Measurements from ENCODE around the gene DNAH2. TPM values are rescaled to one million over a fixed set of nuclear protein-coding genes. Genes with fewer than 3 reads are reported as not detected.

The DNAH2 gene
- total and polyA plus RNA-seq, 7 donors, result under 0.01 to 0.36 (median 0.30) TPM; not detected in 3

DNA sequence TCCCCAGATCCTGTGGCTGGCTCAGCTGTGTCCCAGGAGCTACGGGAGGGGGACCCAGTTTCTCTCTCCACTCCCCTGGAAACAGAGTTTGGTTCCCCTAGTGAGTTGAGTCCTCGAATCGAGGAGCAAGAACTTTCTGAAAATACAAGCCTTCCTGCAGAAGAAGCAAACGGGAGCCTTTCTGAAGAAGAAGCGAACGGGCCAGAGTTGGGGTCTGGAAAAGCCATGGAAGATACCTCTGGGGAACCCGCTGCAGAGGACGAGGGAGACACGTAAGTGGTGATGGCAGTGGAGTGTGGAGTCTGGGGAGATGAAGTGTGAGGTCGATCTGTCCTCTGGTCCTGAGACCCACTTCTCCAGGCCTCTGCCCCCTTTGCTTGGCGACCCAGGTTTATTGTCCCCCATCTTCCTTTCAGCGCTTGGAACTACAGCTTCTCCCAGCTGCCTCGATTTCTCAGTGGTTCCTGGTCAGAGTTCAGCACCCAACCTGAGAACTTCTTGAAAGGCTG lies 28.7 kb upstream of the DNAH2 start:
- TF ChIP-seq, protein P1, sequence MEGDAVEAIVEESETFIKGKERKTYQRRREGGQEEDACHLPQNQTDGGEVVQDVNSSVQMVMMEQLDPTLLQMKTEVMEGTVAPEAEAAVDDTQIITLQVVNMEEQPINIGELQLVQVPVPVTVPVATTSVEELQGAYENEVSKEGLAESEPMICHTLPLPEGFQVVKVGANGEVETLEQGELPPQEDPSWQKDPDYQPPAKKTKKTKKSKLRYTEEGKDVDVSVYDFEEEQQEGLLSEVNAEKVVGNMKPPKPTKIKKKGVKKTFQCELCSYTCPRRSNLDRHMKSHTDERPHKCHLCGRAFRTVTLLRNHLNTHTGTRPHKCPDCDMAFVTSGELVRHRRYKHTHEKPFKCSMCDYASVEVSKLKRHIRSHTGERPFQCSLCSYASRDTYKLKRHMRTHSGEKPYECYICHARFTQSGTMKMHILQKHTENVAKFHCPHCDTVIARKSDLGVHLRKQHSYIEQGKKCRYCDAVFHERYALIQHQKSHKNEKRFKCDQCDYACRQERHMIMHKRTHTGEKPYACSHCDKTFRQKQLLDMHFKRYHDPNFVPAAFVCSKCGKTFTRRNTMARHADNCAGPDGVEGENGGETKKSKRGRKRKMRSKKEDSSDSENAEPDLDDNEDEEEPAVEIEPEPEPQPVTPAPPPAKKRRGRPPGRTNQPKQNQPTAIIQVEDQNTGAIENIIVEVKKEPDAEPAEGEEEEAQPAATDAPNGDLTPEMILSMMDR (IDR thresholded peaks at IDR 0.05), result no peak
- no peak for TF ChIP-seq EP300 (IDR thresholded peaks at IDR 0.05)
- TF ChIP-seq POLR2A (IDR thresholded peaks at IDR 0.05), result no peak
- TF ChIP-seq POLR2AphosphoS5 (IDR thresholded peaks at IDR 0.05), result no peak
- 12 to 22% methylated on average over 13 of the region's 13 CpGs for WGBS, 2 donors
- Histone ChIP-seq H3K27me3 (no peaks in the 10 kb centered on the region), H3K9me3 (no peaks in the 10 kb centered on the region), H3K4me1 (peaks cover 0 to 28% (median 26%) of the 10 kb centered on the region in 4 donors), H3K4me3 (peak overlapping the region; percentile 41 to 89 (median 76)), H3K36me3 (peaks cover 0 to 16% (median 0%) of the 10 kb centered on the region in 4 donors), H3K27ac (peak overlapping the region; percentile 79 to 97 (median 93))
- peak; percentile 60 for DNase-seq
- intact Hi-C loops (cut with DNase I), result loop anchor here (1.0 to 10.0 kb wide), 3 partner anchors 28 to 174 kb away; partner anchors contain the start of genes ATP1B2 and DNAH2

- intact Hi-C loops (cut with DNase I), result no loop called here
- WGBS, 2 donors, result 97% methylated on average over 10 of the region's 10 CpGs
- DNase-seq, result no peak
- Histone ChIP-seq H3K4me1 (no peaks in the 10 kb centered on the region), H3K36me3 (peaks cover 0 to 22% (median under 1%) of the 10 kb centered on the region in 4 donors), H3K4me3 (no peak overlapping the region), H3K9me3 (no peaks in the 10 kb centered on the region), H3K27me3 (no peaks in the 10 kb centered on the region), H3K27ac (no peak overlapping the region)
- TF ChIP-seq POLR2A (IDR thresholded peaks at IDR 0.05) (no peak), POLR2AphosphoS5 (IDR thresholded peaks at IDR 0.05) (no peak), EP300 (IDR thresholded peaks at IDR 0.05) (no peak)
- TF ChIP-seq, protein P1 (IDR thresholded peaks at IDR 0.05), result no peak
These were observed 22.0 kb upstream of the DNAH2 start for GRCh38 chr17:7695586-7695985.

- H3K9me3 ChIP-seq, result no peaks in the 10 kb centered on the region
- peaks cover 0 to 19% (median 12%) of the 10 kb centered on the region in 3 donors for H3K27me3 ChIP-seq
- peaks cover 0 to 38% (median 11%) of the 10 kb centered on the region in 4 donors for H3K36me3 ChIP-seq
- no peak for DNase-seq
- H3K4me1 ChIP-seq, result no peaks in the 10 kb centered on the region
- TF ChIP-seq POLR2AphosphoS5 (IDR thresholded peaks at IDR 0.05) (no peak), EP300 (IDR thresholded peaks at IDR 0.05) (no peak), POLR2A (IDR thresholded peaks at IDR 0.05) (no peak)
- TF ChIP-seq, protein P1 (IDR thresholded peaks at IDR 0.05), result no peak
- H3K4me3 ChIP-seq, result no peak overlapping the region
- no peak overlapping the region for H3K27ac ChIP-seq
- intact Hi-C loops (cut with DNase I), result no loop called here
- 97 to 98% methylated on average over 4 of the region's 4 CpGs for WGBS, 2 donors
These were observed 19.5 kb upstream of the DNAH2 start for GRCh38 chr17:7697828-7698588.

- H3K4me1 ChIP-seq, result peaks cover 0 to 19% (median 15%) of the 10 kb centered on the region in 4 donors
- peaks cover 20 to 44% (median 31%) of the 10 kb centered on the region in 3 donors for H3K27me3 ChIP-seq
- no peak overlapping the region for H3K4me3 ChIP-seq
- intact Hi-C loops (cut with DNase I), result no loop called here
- DNase-seq, result no peak
- peaks cover 0 to 27% (median 11%) of the 10 kb centered on the region in 4 donors for H3K36me3 ChIP-seq
- TF ChIP-seq POLR2AphosphoS5 (IDR thresholded peaks at IDR 0.05) (no peak), EP300 (IDR thresholded peaks at IDR 0.05) (no peak), POLR2A (IDR thresholded peaks at IDR 0.05) (no peak)
- TF ChIP-seq, protein P1 (IDR thresholded peaks at IDR 0.05), result no peak
- WGBS, 2 donors, result 96 to 97% methylated on average over 7 of the region's 7 CpGs
- H3K9me3 ChIP-seq, result no peaks in the 10 kb centered on the region
- H3K27ac ChIP-seq, result no peak overlapping the region
These were observed 17.0 kb upstream of the DNAH2 start for GRCh38 chr17:7700510-7700909.

Data from sigmoid colon (tissue), 7 donors.